ENCODE measurements around the gene ADGRG6. TPM values are rescaled to one million over a fixed set of nuclear protein-coding genes. Genes with fewer than 3 reads are reported as not detected.

Gene ADGRG6
- total RNA-seq, 1 experiment from 2014 or later = 259 TPM

- H3K4me1 ChIP-seq (ENCODE audit: control insufficient read depth, insufficient read depth, low read length) = peaks cover 93% of the 10 kb centered on the region
- POLR2A ChIA-PET = interaction anchor here (0.7 kb wide), 1 partner anchor 11 kb away, joined by 7 read pairs; no protein-coding TSS in a partner anchor
- intact Hi-C loops (cut with micrococcal nuclease; ENCODE audit: unreplicated experiment) (loop anchor here (10.0 kb wide), 1 partner anchor 155 kb away; no protein-coding TSS in a partner anchor), in situ Hi-C loops (cut with HindIII; ENCODE audit: low pct_unique_long_range_greater_than_20kb, low sequenced_read_pairs) (no loop called here)
- no peaks in the 10 kb centered on the region for H3K9me3 ChIP-seq (ENCODE audit: control insufficient read depth, insufficient read depth, low read depth, low read length)
- DNase-seq (ENCODE audit: low read depth, low spot score) (no peak), ATAC-seq (no peak)
- no TSS peak for BruUV-seq (replicated peaks)
- peak overlapping the region; percentile 100 for H3K27ac ChIP-seq (ENCODE audit: low read length)
- no peak for TF ChIP-seq POLR2AphosphoS5 (IDR thresholded peaks at IDR 0.05; ENCODE audit: low read depth, low read length)
- TF ChIP-seq SIN3A (IDR thresholded peaks at IDR 0.05; ENCODE audit: borderline replicate concordance, insufficient read depth, low read depth, low read length) = no peak
- TF ChIP-seq, protein P1, sequence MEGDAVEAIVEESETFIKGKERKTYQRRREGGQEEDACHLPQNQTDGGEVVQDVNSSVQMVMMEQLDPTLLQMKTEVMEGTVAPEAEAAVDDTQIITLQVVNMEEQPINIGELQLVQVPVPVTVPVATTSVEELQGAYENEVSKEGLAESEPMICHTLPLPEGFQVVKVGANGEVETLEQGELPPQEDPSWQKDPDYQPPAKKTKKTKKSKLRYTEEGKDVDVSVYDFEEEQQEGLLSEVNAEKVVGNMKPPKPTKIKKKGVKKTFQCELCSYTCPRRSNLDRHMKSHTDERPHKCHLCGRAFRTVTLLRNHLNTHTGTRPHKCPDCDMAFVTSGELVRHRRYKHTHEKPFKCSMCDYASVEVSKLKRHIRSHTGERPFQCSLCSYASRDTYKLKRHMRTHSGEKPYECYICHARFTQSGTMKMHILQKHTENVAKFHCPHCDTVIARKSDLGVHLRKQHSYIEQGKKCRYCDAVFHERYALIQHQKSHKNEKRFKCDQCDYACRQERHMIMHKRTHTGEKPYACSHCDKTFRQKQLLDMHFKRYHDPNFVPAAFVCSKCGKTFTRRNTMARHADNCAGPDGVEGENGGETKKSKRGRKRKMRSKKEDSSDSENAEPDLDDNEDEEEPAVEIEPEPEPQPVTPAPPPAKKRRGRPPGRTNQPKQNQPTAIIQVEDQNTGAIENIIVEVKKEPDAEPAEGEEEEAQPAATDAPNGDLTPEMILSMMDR (IDR thresholded peaks at IDR 0.05) = no peak
- TF ChIP-seq TCF7L2 (IDR thresholded peaks at IDR 0.05; ENCODE audit: low read depth, low read length) = no peak
- TF ChIP-seq REST (IDR thresholded peaks at IDR 0.05; ENCODE audit: insufficient read depth in 1 of 2, low read depth in 2 of 2, low read length in 1 of 2) = no peak
- no peaks in the 10 kb centered on the region for H3K27me3 ChIP-seq (ENCODE audit: control insufficient read depth, insufficient read depth, low read length)
- H3K36me3 ChIP-seq (ENCODE audit: control insufficient read depth, insufficient read depth, low read length) = peaks cover 38% of the 10 kb centered on the region
- H3K4me3 ChIP-seq (ENCODE audit: low read depth in 2 of 2, low read length in 2 of 2) = no peak overlapping the region
- CTCF ChIA-PET = interaction anchor here (0.7 kb wide), 1 partner anchor 161 kb away, joined by 9 read pairs; no protein-coding TSS in a partner anchor
These were observed 7.6 kb downstream of the ADGRG6 start for GRCh38 chr6:142309426-142309825.

GRCh38 chr6:142313284-142313683 is 11.5 kb downstream of the ADGRG6 start:
- DNase-seq (ENCODE audit: low read depth, low spot score) (no peak), ATAC-seq (peak; percentile 74; the same call in 1 of the 2 replicates)
- peaks cover 34% of the 10 kb centered on the region for H3K36me3 ChIP-seq (ENCODE audit: control insufficient read depth, insufficient read depth, low read length)
- peak overlapping the region; percentile 100 for H3K27ac ChIP-seq (ENCODE audit: low read length)
- no peaks in the 10 kb centered on the region for H3K9me3 ChIP-seq (ENCODE audit: control insufficient read depth, insufficient read depth, low read depth, low read length)
- no peak for TF ChIP-seq POLR2AphosphoS5 (IDR thresholded peaks at IDR 0.05; ENCODE audit: low read depth, low read length)
- TF ChIP-seq SIN3A (IDR thresholded peaks at IDR 0.05; ENCODE audit: borderline replicate concordance, insufficient read depth, low read depth, low read length) = no peak
- TF ChIP-seq, protein P1 (IDR thresholded peaks at IDR 0.05) = no peak
- no peak for TF ChIP-seq TCF7L2 (IDR thresholded peaks at IDR 0.05; ENCODE audit: low read depth, low read length)
- TF ChIP-seq REST (IDR thresholded peaks at IDR 0.05; ENCODE audit: insufficient read depth in 1 of 2, low read depth in 2 of 2, low read length in 1 of 2) = no peak
- peaks cover 80% of the 10 kb centered on the region for H3K4me1 ChIP-seq (ENCODE audit: control insufficient read depth, insufficient read depth, low read length)
- in situ Hi-C loops (cut with HindIII; ENCODE audit: low pct_unique_long_range_greater_than_20kb, low sequenced_read_pairs) (no loop called here), intact Hi-C loops (cut with micrococcal nuclease; ENCODE audit: unreplicated experiment) (no loop called here)
- BruUV-seq (replicated peaks) = TSS peak; percentile 13
- POLR2A ChIA-PET = interaction anchor here (0.5 to 0.7 kb wide), 2 partner anchors 12 to 876 kb away, joined by 4 to 5 read pairs; no protein-coding TSS in a partner anchor
- H3K4me3 ChIP-seq (ENCODE audit: low read depth in 2 of 2, low read length in 2 of 2) = no peak overlapping the region
- CTCF ChIA-PET = no interaction called here
- H3K27me3 ChIP-seq (ENCODE audit: control insufficient read depth, insufficient read depth, low read length) = no peaks in the 10 kb centered on the region
